ENCODE measurements around the gene ANKIB1.

Gene ANKIB1

GRCh38 chr7:92292981-92293380 lies 47.2 kb downstream of the ANKIB1 start:
- TF ChIP-seq CTCF (IDR thresholded peaks at IDR 0.05; ENCODE audit: low read depth, low read length, poor library complexity, severe bottlenecking) = no peak
- no peak for TF ChIP-seq EZH2phosphoT487 (IDR thresholded peaks at IDR 0.05; ENCODE audit: borderline replicate concordance, low read length)
- no peaks in the 10 kb centered on the region for H3K9me3 ChIP-seq (ENCODE audit: control insufficient read depth, insufficient read depth, low read length)
- H3K27me3 ChIP-seq (ENCODE audit: control insufficient read depth, low read length) = no peaks in the 10 kb centered on the region
- H4K20me1 ChIP-seq (ENCODE audit: control insufficient read depth, insufficient read depth, low read depth, low read length) = no peaks in the 10 kb centered on the region
- H3K79me2 ChIP-seq (ENCODE audit: control insufficient read depth, low read length) = peaks cover 52% of the 10 kb centered on the region
- H3K4me3 ChIP-seq (ENCODE audit: low read length) = no peak overlapping the region
- no peak overlapping the region for H3K27ac ChIP-seq (ENCODE audit: low read depth, low read length)
- no peaks in the 10 kb centered on the region for H3F3A ChIP-seq (ENCODE audit: control insufficient read depth, insufficient read depth)
- H3K36me3 ChIP-seq (ENCODE audit: control insufficient read depth, low read length) = peaks cover 9% of the 10 kb centered on the region; the same call in 1 of the 2 replicates
- H3K9me2 ChIP-seq (replicated peaks; ENCODE audit: control insufficient read depth, low read length) = no peaks in the 10 kb centered on the region
- H3K4me2 ChIP-seq (ENCODE audit: low read length) = no peak overlapping the region
- 0 out of 2 replicates have a peak, but pooled peaks cover 3% of the 10 kb centered on the region for H3K4me1 ChIP-seq (ENCODE audit: control insufficient read depth, low read length)

- TF ChIP-seq CTCF (IDR thresholded peaks at IDR 0.05; ENCODE audit: low read depth, low read length, poor library complexity, severe bottlenecking) = no peak
- TF ChIP-seq EZH2phosphoT487 (IDR thresholded peaks at IDR 0.05; ENCODE audit: borderline replicate concordance, low read length) = no peak
- Histone ChIP-seq H3K36me3 (ENCODE audit: control insufficient read depth, low read length) (peaks cover 12% of the 10 kb centered on the region), H4K20me1 (ENCODE audit: control insufficient read depth, insufficient read depth, low read depth, low read length) (no peaks in the 10 kb centered on the region), H3K9me3 (ENCODE audit: control insufficient read depth, insufficient read depth, low read length) (no peaks in the 10 kb centered on the region), H3K27ac (ENCODE audit: low read depth, low read length) (no peak overlapping the region), H3K27me3 (ENCODE audit: control insufficient read depth, low read length) (no peaks in the 10 kb centered on the region), H3K79me2 (ENCODE audit: control insufficient read depth, low read length) (peaks cover 41% of the 10 kb centered on the region), H3K4me2 (ENCODE audit: low read length) (no peak overlapping the region), H3K4me1 (ENCODE audit: control insufficient read depth, low read length) (0 out of 2 replicates have a peak, but pooled peaks cover 3% of the 10 kb centered on the region), H3K4me3 (ENCODE audit: low read length) (no peak overlapping the region), H3K9me2 (replicated peaks; ENCODE audit: control insufficient read depth, low read length) (no peaks in the 10 kb centered on the region), H3F3A (ENCODE audit: control insufficient read depth, insufficient read depth) (no peaks in the 10 kb centered on the region)
Measured at GRCh38 chr7:92293896-92294590, 48.3 kb downstream of the ANKIB1 start.

- no peaks in the 10 kb centered on the region for H3F3A ChIP-seq (ENCODE audit: control insufficient read depth, insufficient read depth)
- no peak overlapping the region for H3K4me3 ChIP-seq (ENCODE audit: low read length)
- 0 out of 2 replicates have a peak, but pooled peaks cover 3% of the 10 kb centered on the region for H3K4me1 ChIP-seq (ENCODE audit: control insufficient read depth, low read length)
- H3K36me3 ChIP-seq (ENCODE audit: control insufficient read depth, low read length) = peaks cover 16% of the 10 kb centered on the region
- H3K27me3 ChIP-seq (ENCODE audit: control insufficient read depth, low read length) = no peaks in the 10 kb centered on the region
- H3K27ac ChIP-seq (ENCODE audit: low read depth, low read length) = no peak overlapping the region
- H4K20me1 ChIP-seq (ENCODE audit: control insufficient read depth, insufficient read depth, low read depth, low read length) = no peaks in the 10 kb centered on the region
- peaks cover 27% of the 10 kb centered on the region for H3K79me2 ChIP-seq (ENCODE audit: control insufficient read depth, low read length)
- H3K9me2 ChIP-seq (replicated peaks; ENCODE audit: control insufficient read depth, low read length) = no peaks in the 10 kb centered on the region
- H3K4me2 ChIP-seq (ENCODE audit: low read length) = no peak overlapping the region
- no peak for TF ChIP-seq CTCF (IDR thresholded peaks at IDR 0.05; ENCODE audit: low read depth, low read length, poor library complexity, severe bottlenecking)
- TF ChIP-seq EZH2phosphoT487 (IDR thresholded peaks at IDR 0.05; ENCODE audit: borderline replicate concordance, low read length) = no peak
- no peaks in the 10 kb centered on the region for H3K9me3 ChIP-seq (ENCODE audit: control insufficient read depth, insufficient read depth, low read length)
Measured at GRCh38 chr7:92295391-92295790, 49.6 kb downstream of the ANKIB1 start.

Measured in DOHH2 (cell line).